NCI-H1436 (cell line): ENCODE measurements around the gene AUTS2.

Source experiments
- DNase-seq: peaks from one replicate; lab custom pipeline; 2025; lab: John Stamatoyannopoulos, UW

AUTS2 gene

DNA sequence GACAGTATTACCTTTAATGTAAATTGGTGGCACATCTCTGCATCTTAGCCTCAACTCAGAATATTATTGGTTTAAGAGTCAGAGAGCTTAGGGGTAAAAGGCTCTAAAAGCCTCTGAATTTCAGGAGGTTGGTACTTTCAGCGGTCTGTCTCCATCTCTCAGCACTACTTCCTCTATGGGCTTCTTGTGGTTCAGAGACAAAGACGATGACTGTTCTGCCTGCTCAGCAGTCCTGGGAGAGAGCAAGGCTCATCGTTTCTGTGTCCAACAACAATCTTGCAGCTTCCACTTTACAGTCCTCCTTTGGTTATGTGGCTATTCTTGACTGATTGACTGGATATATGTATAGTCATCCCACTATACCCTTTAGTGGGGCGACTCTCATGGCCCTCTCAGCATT is 394.7 kb downstream of the AUTS2 start:
- DNase-seq, result no peak

DNA sequence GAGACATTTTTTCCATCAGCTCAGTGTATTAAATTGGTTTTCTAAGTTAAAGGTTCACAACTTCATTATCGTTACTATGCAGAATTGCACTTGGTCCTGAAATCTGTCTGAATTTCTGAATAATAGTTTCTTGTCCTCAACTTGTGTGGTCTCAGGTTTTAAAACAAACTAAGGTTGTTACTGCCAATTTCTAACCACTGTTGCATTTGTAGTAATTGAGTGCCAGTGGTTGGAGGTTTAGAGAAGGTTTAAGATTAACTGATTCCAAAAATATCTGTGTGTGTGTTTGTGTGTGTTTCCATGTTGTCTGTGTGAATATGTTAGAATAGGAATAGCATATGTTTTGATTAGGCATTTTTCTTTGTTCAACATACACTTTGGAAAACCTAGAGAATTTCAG is 395.9 kb downstream of the AUTS2 start:
- no peak for DNase-seq

DNA sequence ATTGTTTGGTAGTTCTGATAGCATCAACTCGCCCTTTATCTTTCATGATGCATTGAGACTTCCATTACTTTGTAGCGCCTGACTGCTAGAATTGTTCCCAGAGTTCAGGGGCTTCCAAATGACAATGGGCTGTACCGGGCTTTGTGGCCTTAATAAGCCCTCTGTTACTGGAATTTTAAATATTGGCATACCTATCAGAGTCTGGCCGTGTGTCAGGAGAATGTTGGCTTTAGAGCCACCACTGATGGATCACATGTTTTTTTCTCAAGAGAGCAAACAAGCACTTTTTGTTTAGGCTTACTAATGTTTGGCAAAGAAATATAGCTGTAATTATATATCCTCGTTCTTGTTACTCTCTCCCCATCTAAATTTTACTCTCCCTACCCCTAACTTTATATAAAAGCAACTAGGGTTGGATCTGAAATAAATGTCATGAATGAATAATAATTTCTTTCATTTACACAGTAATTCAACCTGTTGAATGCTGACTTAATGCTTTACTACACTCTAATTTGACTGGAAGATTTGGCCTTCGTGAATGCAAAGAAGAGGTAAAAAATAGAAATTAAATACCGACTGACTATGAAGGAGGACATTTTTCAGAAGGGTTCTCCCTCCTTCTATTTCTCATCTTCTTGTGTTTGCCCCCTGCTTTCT is 396.7 kb downstream of the AUTS2 start:
- no peak for DNase-seq

DNA sequence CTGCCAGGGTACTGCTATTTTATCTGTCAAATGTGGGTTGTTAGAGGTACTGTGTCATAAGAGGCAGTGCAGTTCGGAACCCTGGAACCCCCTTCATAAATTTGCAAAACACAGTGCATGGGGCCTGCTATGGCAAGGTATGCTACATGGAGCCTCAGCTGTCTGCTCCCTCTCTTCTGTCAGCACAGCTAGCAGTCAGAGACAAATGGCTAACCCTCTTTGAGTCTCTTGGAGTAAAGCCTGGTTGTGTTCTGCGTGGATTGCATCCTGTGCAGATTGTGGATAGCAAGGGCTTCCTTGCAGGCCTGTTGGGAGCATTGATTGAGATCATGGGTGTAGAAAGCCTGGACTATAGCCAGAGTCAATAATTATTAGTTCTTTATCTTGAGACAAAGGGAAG is 397.8 kb downstream of the AUTS2 start:
- no peak for DNase-seq

DNA sequence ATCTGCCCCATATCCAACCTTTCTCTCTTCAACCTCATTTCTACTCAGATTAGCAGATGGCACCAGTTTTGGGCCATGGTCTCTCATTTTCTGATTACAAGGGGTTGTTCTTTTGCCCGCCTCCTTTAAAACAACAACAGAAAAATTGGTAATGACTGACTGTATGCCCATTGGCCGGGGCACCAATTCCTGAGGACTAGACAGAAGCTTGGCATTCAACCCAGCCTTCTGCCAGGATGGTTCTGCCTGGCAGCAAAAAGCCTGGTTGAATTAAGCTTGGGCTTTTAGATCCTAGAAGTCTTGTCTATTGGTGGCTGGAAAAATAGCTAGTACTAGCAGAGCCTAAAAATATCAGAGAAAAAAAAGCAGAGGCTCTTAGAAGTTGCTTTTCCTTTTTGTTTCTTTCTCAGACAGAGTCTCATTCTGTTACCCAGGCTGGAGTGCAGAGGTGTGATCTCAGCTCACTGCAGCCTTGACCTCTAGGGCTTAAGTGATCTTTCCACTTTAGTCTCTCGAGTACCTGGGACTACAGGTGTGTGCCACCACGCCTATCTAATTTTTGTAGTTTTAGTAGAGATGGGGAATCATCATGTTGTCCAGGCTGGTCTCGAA is 402.6 kb downstream of the AUTS2 start:
- DNase-seq, result no peak

DNA sequence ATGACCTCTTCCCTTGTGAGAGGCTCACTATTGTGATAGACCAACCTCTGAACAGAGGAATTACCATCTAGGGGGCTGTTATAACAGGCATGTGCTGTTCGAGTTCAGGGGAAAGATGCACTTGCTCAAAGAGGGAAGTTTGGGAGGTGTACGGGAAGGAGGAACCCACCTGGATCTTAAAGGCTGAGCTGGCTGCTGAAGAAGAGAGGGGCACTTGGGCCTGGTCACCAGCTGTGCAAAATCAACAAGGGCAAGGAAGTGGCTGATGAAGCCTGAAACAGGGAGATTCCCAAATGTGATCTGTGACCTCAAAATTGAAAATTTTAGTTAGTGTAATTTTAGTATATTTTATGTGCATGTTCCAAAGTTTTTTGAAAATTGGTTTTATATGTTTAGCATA is 407.2 kb downstream of the AUTS2 start:
- no peak for DNase-seq

DNA sequence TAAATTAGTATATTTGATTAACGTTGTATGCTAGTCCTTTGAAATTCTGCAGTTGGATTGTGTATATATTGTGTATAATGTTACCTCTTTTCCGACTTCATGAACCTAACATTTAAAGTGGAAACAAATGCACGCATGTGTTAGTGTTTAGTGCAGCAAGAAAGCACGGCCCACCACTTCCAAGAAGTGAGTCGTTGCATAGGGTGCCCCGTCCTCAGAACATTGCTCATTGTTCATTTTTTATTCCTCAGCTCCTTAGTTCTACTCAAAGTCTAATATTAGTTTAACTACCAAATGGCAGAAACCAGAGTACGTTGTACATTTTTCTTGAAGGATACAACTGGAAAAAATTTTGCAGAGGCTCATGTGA is 407.6 kb downstream of the AUTS2 start:
- no peak for DNase-seq

DNA sequence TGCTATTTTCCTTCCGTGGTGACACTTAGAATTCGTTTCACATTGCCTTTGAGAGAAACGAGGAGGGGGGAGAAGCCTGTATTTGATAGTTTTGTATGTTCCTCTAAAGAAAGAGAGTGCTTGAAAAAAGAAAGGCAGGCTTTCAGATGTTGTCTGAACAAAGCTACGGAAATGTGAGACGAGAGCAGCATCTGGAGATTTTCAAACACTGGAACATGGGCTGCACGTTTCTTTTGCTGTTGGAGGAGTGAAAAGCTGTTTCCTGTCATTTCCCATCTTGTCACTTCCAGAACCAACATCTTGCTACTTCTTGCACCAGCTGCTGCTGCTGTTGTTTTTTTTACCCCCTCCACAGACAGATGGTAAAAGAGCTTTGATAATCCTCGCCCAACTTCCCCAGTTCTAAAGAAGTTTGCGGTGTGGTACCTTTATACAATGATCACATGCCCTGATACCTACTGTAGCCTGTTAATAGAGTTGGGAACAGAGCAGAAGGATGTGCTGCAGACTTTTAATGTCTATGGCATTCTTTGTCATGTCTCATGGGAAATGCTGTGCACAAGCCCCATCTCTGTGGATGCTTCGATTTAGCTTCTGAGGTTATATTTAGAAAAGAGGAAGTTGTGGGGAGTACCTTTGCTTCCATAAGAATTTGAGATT is 408.1 kb downstream of the AUTS2 start:
- no peak for DNase-seq

DNA sequence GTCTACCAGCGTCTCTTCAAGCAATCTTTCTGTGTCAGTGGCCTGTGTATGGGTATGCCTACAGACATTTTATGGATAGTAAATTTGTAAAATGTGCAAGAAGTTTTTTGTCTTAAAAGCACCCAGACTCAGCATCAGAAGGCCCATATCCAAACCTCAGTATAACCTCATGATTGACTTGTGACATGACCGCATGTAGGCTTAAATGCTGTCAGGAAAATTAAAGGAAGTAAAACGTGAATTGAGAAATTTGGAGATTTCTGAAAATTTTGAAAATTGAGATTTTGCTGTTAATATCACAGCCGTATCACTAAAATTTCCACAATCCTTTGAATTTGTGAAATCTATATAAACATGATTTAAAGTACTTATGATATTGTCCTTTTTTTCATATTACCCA is 410.2 kb downstream of the AUTS2 start:
- DNase-seq, result no peak

DNA sequence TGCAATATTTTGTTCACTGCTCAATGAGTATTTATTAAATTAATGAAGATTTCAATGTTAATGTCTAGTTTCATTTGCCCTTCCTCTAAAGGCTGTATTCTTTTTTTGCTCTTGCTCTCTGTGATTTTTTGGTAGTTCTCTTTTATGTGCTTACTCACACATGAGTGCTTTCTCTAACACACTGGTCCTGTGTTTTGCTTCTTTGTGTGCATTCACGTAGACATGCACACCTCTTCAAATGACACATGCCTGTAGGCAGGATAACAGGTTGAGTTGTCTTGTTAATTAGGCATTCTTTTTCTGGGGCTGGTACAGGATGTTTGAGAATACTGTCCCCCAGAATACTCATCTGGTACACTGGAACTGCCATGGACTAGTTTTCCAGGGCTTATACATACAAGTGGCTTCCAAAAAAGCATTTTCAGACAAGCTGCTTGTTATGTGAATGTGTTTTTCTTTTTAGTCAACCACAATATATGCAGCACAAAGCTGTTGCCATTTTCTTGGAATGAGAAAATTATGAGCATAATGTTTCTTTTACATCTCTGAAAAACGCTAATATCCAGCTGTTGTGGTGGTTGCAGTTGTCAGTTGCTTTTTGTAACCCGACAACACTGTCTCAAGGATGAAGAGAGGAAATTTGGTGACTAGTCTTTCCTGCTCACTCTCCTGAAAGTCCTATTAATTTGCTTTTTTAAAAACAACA is 416.4 kb downstream of the AUTS2 start:
- no peak for DNase-seq

DNA sequence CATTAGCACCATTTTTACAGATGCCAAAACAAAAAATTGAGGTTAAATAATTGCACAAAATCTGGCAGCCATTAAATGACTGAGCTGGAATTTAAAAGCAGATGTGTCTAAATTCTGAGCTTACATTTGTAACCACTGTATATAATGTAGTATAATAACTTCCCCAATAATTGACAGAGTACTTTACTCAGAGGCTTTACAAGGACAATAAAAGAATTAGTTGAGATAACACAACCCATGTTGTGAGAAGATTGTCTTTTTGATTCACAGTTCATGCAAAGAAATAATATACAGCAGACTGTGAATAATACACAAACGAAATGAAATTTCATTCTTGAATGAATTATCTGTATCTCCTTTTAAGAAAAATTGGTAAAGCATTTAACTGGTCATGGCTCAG is 417.1 kb downstream of the AUTS2 start:
- DNase-seq, result no peak

DNA sequence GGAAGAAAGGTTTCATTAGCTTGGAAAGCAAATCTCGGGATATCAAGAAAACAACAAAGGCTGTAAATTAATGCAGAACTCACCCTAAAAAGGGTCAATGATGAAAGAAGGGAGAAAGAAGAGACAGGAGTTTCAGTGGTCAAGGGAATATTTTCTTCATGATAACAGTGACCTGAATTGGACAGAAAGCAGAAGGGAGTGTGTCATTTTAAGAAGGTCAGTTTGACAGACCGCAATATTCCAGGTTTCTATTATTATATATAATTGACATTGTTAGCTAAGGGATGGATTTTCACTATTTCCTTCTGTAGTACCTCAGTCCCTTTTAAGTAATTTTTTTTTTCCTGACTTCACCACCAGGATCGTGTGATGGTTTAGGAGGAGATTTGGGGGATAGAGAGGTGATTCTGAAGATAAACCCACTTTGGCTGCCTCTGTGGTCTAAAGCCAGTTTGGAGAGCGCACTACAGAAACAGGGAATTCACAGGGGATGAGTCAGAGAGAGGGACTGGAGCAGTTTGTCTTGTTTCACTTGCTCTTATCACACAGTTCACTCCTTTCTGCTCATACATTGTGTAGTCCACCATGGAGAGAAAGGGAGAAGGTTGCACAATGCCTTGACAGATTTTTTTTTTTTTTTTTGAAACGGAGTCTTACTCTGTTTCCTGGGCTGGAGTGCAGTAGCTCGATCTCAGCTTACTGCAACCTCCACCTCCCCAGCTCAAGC is 417.9 kb downstream of the AUTS2 start:
- DNase-seq, result no peak

DNA sequence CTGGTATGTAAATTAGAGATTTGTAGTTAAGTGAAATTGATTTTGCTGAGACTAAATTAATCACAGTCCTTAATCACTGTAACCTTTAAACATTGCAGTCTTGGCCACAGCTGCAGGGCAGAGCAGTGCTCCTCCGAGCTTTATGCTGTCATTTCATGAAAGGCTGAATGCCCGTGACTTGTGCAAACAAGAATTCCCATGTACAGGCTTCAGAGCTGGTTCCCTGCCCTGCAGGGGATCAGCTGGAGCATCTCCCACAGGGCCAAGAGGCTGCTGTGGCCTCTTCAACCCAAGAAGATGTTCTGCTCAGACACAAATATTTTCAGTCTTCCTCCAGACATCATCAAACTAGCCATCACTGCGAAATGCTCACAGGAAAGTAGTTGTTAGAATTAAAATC is 419.1 kb downstream of the AUTS2 start:
- no peak for DNase-seq

DNA sequence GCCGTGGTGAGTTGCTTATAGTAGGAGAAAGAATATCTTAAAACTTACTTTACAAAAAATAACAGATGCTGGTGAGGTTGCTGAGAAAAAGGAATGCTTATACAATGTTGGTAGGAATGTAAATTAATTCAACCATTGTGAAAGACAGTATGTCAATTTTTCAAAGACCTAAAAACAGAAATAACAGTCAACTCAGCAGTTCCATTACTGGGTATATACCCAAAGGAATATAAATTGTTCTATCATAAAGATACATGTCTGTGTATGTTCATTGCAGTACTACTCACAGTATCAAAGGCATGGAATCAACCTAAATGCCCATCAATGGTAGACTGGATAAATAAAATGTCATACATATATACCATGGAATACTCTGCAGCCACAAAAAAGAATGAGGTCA is 420.4 kb downstream of the AUTS2 start:
- DNase-seq, result no peak

DNA sequence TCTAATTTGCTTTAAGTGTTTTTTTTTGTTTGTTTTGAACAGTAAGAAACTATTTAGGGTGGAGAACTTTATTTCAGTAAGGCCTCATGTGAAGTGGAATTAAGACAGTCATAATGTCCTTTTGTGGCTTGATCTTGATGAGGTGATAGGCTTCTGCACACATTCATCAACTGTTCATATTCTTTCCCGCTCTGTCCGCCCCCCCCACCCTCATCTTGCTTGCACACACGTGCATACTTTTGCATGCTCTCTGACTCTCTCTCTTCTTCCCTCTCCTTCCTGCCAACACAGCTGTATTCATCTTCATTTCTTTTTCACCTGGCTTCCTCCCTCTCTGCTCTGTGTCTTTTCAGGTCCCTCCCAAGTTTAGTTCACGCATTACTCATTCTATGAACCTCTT is 429.6 kb downstream of the AUTS2 start:
- no peak for DNase-seq

DNA sequence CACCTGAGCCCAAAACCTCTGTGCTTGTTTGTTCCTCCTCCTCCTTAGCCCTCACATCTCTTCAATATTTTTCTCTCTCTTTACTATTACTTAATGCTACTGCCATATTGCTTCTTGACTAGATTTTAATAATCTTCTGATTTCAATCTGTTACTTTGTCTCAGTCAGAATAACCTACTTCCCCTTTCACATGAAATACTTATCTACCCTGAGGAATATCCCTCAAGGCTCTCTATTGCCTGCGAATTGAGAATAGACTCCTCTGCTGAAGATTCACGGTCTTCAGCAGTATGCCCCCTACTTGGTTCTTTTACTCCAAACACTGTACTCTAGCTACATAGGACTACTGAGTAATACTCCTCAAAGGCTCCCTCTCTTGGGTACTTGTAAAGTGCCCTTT is 430.3 kb downstream of the AUTS2 start:
- no peak for DNase-seq

DNA sequence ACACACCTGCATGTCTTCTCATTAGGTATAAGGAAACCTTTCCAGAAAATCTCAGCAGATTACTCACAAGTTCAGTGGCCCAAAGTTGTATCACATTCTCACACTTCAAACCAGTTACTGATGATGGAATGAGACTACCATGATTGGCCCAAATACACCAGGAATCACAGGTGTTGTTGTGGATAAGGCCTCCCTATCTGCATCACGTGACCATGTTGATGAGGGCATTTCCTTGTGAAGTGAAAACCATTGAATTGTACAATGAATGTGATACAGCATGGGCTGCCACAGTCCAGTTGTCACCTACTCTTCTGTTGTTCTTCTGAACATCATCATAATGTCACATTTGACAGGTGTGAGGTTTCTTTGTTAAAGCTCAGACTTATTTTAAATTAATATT is 431.7 kb downstream of the AUTS2 start:
- no peak for DNase-seq

DNA sequence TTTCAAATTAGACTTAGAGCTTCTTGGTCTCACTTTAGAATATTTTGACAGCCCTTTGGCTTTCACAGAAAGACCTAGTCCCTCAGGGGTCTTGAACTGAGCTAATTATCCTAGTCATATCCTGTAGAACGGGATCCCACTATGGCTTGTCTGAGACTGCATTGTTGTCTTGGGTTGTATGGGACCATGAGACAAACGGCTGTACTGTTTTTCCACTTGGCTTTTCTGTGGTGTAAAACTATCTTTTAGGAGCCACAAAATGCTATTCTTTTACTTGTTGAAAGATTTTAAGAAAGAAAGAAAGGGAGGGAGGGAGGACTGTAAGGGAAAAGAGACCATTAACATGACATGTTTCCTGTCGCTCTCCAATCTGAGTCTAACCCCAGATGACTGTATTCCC is 432.5 kb downstream of the AUTS2 start:
- no peak for DNase-seq

DNA sequence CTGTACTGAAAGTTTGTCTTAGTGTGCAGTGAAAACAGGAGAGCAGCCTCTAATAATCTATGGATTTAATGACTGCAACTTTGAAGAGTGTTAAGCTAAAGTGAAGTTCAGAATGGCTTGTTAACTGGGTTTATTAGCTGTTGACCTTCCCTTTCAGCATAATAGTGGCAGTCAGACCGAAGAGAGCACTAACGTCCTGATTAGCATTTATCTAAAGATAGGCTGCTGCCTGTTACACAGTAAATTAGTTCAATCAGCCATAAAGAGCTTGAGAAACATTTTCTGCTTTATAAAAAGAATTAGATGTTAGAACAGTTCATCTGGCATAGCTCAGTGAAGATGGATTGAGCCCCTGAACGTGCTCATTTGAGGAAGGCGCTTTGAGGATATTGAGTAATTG is 433.0 kb downstream of the AUTS2 start:
- no peak for DNase-seq

DNA sequence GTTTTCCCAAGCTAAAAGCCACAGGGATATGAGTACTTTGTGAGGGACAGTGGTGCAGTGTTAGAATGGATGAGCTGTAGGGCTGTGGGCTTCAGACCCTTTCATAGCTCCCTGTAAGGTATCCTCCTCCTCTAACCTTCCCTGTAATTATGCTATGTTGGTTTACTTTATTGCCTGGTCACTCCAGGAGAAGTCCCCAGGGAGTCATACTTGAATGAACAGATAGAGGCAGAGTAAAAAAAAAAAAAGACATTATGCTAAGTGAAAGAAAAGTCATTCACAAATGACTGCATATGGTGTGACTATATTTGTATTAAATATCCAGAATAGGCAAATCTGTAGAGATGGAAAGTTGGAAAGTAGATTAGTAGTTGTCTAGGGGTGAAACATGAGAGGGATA is 434.4 kb downstream of the AUTS2 start:
- DNase-seq, result no peak

DNA sequence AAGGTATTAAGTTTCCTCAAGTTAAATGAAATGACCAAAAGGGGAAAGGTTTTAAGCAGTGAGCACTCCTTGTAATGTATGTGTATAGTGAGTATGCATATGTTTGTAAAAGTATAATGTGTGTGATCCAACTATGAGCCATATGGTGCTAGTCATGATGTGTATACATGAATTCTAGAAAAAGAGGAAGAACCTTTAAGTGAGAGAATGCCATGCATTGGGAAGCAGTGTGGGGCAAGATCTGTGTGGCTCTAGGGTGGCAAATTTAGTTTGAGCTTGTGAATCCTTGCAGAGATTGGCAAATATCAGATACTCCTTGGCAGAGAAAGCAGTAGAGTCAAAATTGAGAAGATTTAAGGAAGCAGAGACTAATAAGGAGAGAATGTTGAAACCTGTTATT is 435.0 kb downstream of the AUTS2 start:
- DNase-seq, result no peak

DNA sequence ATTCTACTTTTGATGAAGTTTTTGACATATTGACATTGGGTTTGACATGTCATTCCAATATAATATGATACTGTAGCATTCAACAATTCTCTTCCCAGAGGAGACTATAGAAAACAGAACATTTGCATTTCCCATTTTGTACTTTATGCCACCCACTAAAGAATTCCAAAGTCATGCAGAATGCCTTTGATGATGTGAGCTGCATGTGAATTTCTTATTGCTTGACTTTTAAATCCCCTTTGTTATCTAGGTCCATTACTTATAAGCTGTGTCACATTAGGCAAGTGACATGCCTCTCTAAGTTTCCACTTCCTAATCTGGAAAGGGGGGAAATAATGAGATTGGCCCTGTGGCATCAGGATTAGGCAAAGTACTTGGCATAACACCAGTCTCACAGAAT is 436.7 kb downstream of the AUTS2 start:
- no peak for DNase-seq

DNA sequence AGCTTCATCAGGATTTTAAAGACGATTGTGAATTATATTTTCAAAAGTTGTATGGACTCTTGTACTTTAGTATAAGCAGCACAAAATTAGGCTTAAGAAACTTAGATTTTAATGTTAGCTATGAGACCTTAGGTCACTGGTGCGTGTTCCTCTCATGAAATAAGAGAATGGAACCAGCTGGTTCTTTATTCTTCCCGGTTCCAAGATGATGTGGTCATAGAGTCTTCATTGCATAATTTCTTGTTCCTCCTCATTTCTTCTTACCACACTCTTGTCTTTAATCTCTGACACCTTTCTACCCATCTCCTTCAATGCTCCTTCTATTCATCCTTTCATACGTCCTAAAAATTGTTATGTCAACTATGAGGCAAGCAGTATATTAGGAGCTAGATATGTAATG is 437.2 kb downstream of the AUTS2 start:
- no peak for DNase-seq
